ENCODE data around the gene BCAS1.

Gene BCAS1

GRCh38 chr20:53990003-53990402 lies 80.4 kb downstream of the BCAS1 start:
- no peak for DNase-seq (ENCODE audit: low read depth in 1 of 2, low spot score in 1 of 2)
- TF ChIP-seq SPI1 (IDR thresholded peaks at IDR 0.05; ENCODE audit: borderline replicate concordance, low read depth) (no peak), CTCF (IDR thresholded peaks at IDR 0.05; ENCODE audit: insufficient read depth, low read length) (no peak), GABPA (IDR thresholded peaks at IDR 0.05; ENCODE audit: low read depth) (no peak), POLR2AphosphoS5 (IDR thresholded peaks at IDR 0.05; ENCODE audit: low read depth) (no peak)
- TF ChIP-seq, protein P1, sequence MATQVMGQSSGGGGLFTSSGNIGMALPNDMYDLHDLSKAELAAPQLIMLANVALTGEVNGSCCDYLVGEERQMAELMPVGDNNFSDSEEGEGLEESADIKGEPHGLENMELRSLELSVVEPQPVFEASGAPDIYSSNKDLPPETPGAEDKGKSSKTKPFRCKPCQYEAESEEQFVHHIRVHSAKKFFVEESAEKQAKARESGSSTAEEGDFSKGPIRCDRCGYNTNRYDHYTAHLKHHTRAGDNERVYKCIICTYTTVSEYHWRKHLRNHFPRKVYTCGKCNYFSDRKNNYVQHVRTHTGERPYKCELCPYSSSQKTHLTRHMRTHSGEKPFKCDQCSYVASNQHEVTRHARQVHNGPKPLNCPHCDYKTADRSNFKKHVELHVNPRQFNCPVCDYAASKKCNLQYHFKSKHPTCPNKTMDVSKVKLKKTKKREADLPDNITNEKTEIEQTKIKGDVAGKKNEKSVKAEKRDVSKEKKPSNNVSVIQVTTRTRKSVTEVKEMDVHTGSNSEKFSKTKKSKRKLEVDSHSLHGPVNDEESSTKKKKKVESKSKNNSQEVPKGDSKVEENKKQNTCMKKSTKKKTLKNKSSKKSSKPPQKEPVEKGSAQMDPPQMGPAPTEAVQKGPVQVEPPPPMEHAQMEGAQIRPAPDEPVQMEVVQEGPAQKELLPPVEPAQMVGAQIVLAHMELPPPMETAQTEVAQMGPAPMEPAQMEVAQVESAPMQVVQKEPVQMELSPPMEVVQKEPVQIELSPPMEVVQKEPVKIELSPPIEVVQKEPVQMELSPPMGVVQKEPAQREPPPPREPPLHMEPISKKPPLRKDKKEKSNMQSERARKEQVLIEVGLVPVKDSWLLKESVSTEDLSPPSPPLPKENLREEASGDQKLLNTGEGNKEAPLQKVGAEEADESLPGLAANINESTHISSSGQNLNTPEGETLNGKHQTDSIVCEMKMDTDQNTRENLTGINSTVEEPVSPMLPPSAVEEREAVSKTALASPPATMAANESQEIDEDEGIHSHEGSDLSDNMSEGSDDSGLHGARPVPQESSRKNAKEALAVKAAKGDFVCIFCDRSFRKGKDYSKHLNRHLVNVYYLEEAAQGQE (IDR thresholded peaks at IDR 0.05; ENCODE audit: insufficient replicate concordance, low read depth), result no peak
- Histone ChIP-seq H3K27ac (replicated peaks) (no peak overlapping the region), H3K4me3 (replicated peaks; ENCODE audit: insufficient read depth, low read length) (no peak overlapping the region), H3K27me3 (ENCODE audit: insufficient read depth, poor library complexity, severe bottlenecking) (peaks cover 11% of the 10 kb centered on the region)

DNA sequence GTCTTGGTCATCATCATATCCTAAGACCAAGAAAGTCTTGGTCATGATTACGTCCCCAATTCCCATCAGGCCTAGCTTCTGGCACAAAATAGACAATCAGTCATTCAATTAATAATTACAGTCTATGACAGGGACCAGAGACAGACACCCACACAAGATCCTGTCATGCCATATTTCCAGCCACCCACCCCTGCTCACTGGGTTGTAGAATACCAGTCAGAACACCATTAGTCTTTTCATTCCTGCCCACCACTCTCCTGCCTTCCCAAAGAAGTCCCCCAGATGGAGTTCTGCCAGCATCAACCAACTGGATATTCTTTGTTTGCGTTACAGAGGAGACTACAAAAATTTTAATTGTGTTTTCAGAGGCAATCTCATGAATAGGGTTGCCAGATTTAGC lies 81.0 kb downstream of the BCAS1 start:
- H3K4me3 ChIP-seq (replicated peaks; ENCODE audit: insufficient read depth, low read length), result no peak overlapping the region
- TF ChIP-seq CTCF (IDR thresholded peaks at IDR 0.05; ENCODE audit: insufficient read depth, low read length) (no peak), GABPA (IDR thresholded peaks at IDR 0.05; ENCODE audit: low read depth) (no peak), POLR2AphosphoS5 (IDR thresholded peaks at IDR 0.05; ENCODE audit: low read depth) (no peak), SPI1 (IDR thresholded peaks at IDR 0.05; ENCODE audit: borderline replicate concordance, low read depth) (no peak)
- TF ChIP-seq, protein P1 (IDR thresholded peaks at IDR 0.05; ENCODE audit: insufficient replicate concordance, low read depth), result no peak
- DNase-seq (ENCODE audit: low read depth in 1 of 2, low spot score in 1 of 2), result no peak
- no peak overlapping the region for H3K27ac ChIP-seq (replicated peaks)
- H3K27me3 ChIP-seq (ENCODE audit: insufficient read depth, poor library complexity, severe bottlenecking), result peaks cover 11% of the 10 kb centered on the region

GRCh38 chr20:53986037-53986650 lies 84.2 kb downstream of the BCAS1 start:
- TF ChIP-seq CTCF (IDR thresholded peaks at IDR 0.05; ENCODE audit: insufficient read depth, low read length) (no peak), GABPA (IDR thresholded peaks at IDR 0.05; ENCODE audit: low read depth) (no peak), SPI1 (IDR thresholded peaks at IDR 0.05; ENCODE audit: borderline replicate concordance, low read depth) (no peak), POLR2AphosphoS5 (IDR thresholded peaks at IDR 0.05; ENCODE audit: low read depth) (no peak)
- TF ChIP-seq, protein P1 (IDR thresholded peaks at IDR 0.05; ENCODE audit: insufficient replicate concordance, low read depth), result no peak
- Histone ChIP-seq H3K4me3 (replicated peaks; ENCODE audit: insufficient read depth, low read length) (no peak overlapping the region), H3K27ac (replicated peaks) (no peak overlapping the region), H3K27me3 (ENCODE audit: insufficient read depth, poor library complexity, severe bottlenecking) (peaks cover 14% of the 10 kb centered on the region)
- DNase-seq (ENCODE audit: low read depth in 1 of 2, low spot score in 1 of 2), result no peak
